HK-2 (cell line): ENCODE results near the gene YAP1.

Experiments used
- DNase-seq: peaks from one replicate; pipeline ENCODE4 v3.0.0-alpha.2; 2018; ENCODE audit not compliant: unreplicated experiment

Gene YAP1

GRCh38 chr11:102163368-102163767 is 53.1 kb downstream of the YAP1 start:
- DNase-seq = no peak

- DNase-seq = no peak
Observed at GRCh38 chr11:102166175-102167064, 56.2 kb downstream of the YAP1 start.

- no peak for DNase-seq
Observed at GRCh38 chr11:102168481-102168880, 58.2 kb downstream of the YAP1 start.

GRCh38 chr11:102171101-102171500 is 60.9 kb downstream of the YAP1 start:
- no peak for DNase-seq

GRCh38 chr11:102172127-102172848 is 62.0 kb downstream of the YAP1 start:
- DNase-seq = no peak

GRCh38 chr11:102177126-102177525 is 66.9 kb downstream of the YAP1 start:
- DNase-seq = no peak

GRCh38 chr11:102177974-102178631 is 67.9 kb downstream of the YAP1 start:
- DNase-seq = no peak

GRCh38 chr11:102179371-102179770 is 69.1 kb downstream of the YAP1 start:
- DNase-seq = no peak

- DNase-seq = no peak
Observed at GRCh38 chr11:102184269-102184987, 74.2 kb downstream of the YAP1 start.

- DNase-seq = no peak
Observed at GRCh38 chr11:102186551-102187191, 76.4 kb downstream of the YAP1 start.

- DNase-seq = no peak
Observed at GRCh38 chr11:102187416-102188151, 77.3 kb downstream of the YAP1 start.

- DNase-seq = no peak
Observed at GRCh38 chr11:102188488-102188887, 78.2 kb downstream of the YAP1 start.

GRCh38 chr11:102191832-102192231 is 81.6 kb downstream of the YAP1 start:
- DNase-seq = no peak

GRCh38 chr11:102192349-102193066 is 82.3 kb downstream of the YAP1 start:
- no peak for DNase-seq

- DNase-seq = no peak
Observed at GRCh38 chr11:102194257-102194656, 84.0 kb downstream of the YAP1 start.

GRCh38 chr11:102194990-102195389 is 84.7 kb downstream of the YAP1 start:
- DNase-seq = no peak

- no peak for DNase-seq
Observed at GRCh38 chr11:102196351-102196750, 86.1 kb downstream of the YAP1 start.

GRCh38 chr11:102196816-102197215 is 86.6 kb downstream of the YAP1 start:
- DNase-seq = no peak

GRCh38 chr11:102197670-102198139 is 87.5 kb downstream of the YAP1 start:
- DNase-seq = no peak

- no peak for DNase-seq
Observed at GRCh38 chr11:102199673-102200072, 89.4 kb downstream of the YAP1 start.
